Measurements from ENCODE around the gene NGF. TPM values are rescaled to one million over a fixed set of nuclear protein-coding genes. Genes with fewer than 3 reads are reported as not detected.

Gene NGF
- total and polyA plus RNA-seq, 9 donors, result 1.2 to 5.8 (median 2.4) TPM

GRCh38 chr1:115286431-115287205, 51.4 kb downstream of the NGF start:
- no peaks in the 10 kb centered on the region for H3K36me3 ChIP-seq (ENCODE audit: control insufficient read depth, insufficient read depth, low read length)
- H3K9me3 ChIP-seq (replicated peaks; ENCODE audit: control insufficient read depth, low read depth, low read length), result no peaks in the 10 kb centered on the region
- H3K4me1 ChIP-seq (ENCODE audit: control insufficient read depth, insufficient read depth, low read length), result peaks cover 21% of the 10 kb centered on the region
- DNase-seq, result no peak
- no peaks in the 10 kb centered on the region for H3K27me3 ChIP-seq (ENCODE audit: control insufficient read depth, insufficient read depth, low read length)
- H3K27ac ChIP-seq (ENCODE audit: low read length), result no peak overlapping the region
- H3K4me3 ChIP-seq (ENCODE audit: low read length), result no peak overlapping the region
- WGBS (ENCODE audit: insufficient coverage), result 90% methylated on average over 28 of the region's 30 CpGs

GRCh38 chr1:115284209-115284608, 53.8 kb downstream of the NGF start:
- H3K9me3 ChIP-seq (replicated peaks; ENCODE audit: control insufficient read depth, low read depth, low read length), result no peaks in the 10 kb centered on the region
- H3K4me1 ChIP-seq (ENCODE audit: control insufficient read depth, insufficient read depth, low read length), result peaks cover 35% of the 10 kb centered on the region
- H3K36me3 ChIP-seq (ENCODE audit: control insufficient read depth, insufficient read depth, low read length), result no peaks in the 10 kb centered on the region
- H3K27me3 ChIP-seq (ENCODE audit: control insufficient read depth, insufficient read depth, low read length), result no peaks in the 10 kb centered on the region
- peak; percentile 66 for DNase-seq
- 61% methylated on average over 6 of the region's 6 CpGs for WGBS (ENCODE audit: insufficient coverage)
- H3K27ac ChIP-seq (ENCODE audit: low read length), result peak overlapping the region; percentile 21
- H3K4me3 ChIP-seq (ENCODE audit: low read length), result no peak overlapping the region

GRCh38 chr1:115283681-115284146, 54.3 kb downstream of the NGF start:
- Histone ChIP-seq H3K36me3 (ENCODE audit: control insufficient read depth, insufficient read depth, low read length) (no peaks in the 10 kb centered on the region), H3K9me3 (replicated peaks; ENCODE audit: control insufficient read depth, low read depth, low read length) (no peaks in the 10 kb centered on the region), H3K4me1 (ENCODE audit: control insufficient read depth, insufficient read depth, low read length) (peaks cover 35% of the 10 kb centered on the region), H3K27me3 (ENCODE audit: control insufficient read depth, insufficient read depth, low read length) (no peaks in the 10 kb centered on the region), H3K27ac (ENCODE audit: low read length) (peak overlapping the region; percentile 64), H3K4me3 (ENCODE audit: low read length) (no peak overlapping the region)
- DNase-seq, result no peak
- WGBS (ENCODE audit: insufficient coverage), result 68% methylated on average over 5 of the region's 20 CpGs

GRCh38 chr1:115283249-115283648, 54.8 kb downstream of the NGF start:
- H3K36me3 ChIP-seq (ENCODE audit: control insufficient read depth, insufficient read depth, low read length), result no peaks in the 10 kb centered on the region
- H3K9me3 ChIP-seq (replicated peaks; ENCODE audit: control insufficient read depth, low read depth, low read length), result no peaks in the 10 kb centered on the region
- H3K4me3 ChIP-seq (ENCODE audit: low read length), result no peak overlapping the region
- peak overlapping the region; percentile 64 for H3K27ac ChIP-seq (ENCODE audit: low read length)
- H3K4me1 ChIP-seq (ENCODE audit: control insufficient read depth, insufficient read depth, low read length), result peaks cover 35% of the 10 kb centered on the region
- 84% methylated on average over 13 of the region's 13 CpGs for WGBS (ENCODE audit: insufficient coverage)
- no peaks in the 10 kb centered on the region for H3K27me3 ChIP-seq (ENCODE audit: control insufficient read depth, insufficient read depth, low read length)
- DNase-seq, result no peak

DNA sequence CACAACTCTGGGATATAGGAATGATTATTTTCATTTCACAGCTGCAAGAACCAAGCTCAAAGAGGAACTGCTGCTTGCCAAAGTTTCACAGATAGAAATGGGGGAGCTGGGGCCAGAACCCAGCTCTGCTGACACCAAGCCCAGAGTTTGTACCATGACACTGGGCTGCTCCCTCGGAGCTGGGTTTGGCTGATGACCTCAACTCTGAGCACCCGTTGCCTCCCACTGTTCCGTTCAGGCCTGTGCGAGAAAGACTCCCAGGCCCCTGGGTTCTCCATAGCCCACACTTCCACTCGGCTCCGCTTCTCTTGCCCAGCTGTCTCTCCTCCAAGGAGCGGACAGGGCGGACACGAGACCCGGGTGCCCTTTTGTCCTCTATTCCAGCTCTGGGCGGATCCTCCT, 55.2 kb downstream of the NGF start:
- 23% methylated on average over 4 of the region's 11 CpGs for WGBS (ENCODE audit: insufficient coverage)
- Histone ChIP-seq H3K4me1 (ENCODE audit: control insufficient read depth, insufficient read depth, low read length) (peaks cover 35% of the 10 kb centered on the region), H3K27ac (ENCODE audit: low read length) (peak overlapping the region; percentile 64), H3K4me3 (ENCODE audit: low read length) (no peak overlapping the region), H3K9me3 (replicated peaks; ENCODE audit: control insufficient read depth, low read depth, low read length) (no peaks in the 10 kb centered on the region), H3K27me3 (ENCODE audit: control insufficient read depth, insufficient read depth, low read length) (no peaks in the 10 kb centered on the region), H3K36me3 (ENCODE audit: control insufficient read depth, insufficient read depth, low read length) (no peaks in the 10 kb centered on the region)
- peak; percentile 88 for DNase-seq

- Histone ChIP-seq H3K9me3 (replicated peaks; ENCODE audit: control insufficient read depth, low read depth, low read length) (peaks cover 8% of the 10 kb centered on the region), H3K4me3 (ENCODE audit: low read length) (no peak overlapping the region), H3K4me1 (ENCODE audit: control insufficient read depth, insufficient read depth, low read length) (peaks cover 35% of the 10 kb centered on the region), H3K36me3 (ENCODE audit: control insufficient read depth, insufficient read depth, low read length) (no peaks in the 10 kb centered on the region), H3K27ac (ENCODE audit: low read length) (no peak overlapping the region), H3K27me3 (ENCODE audit: control insufficient read depth, insufficient read depth, low read length) (no peaks in the 10 kb centered on the region)
- 100% methylated on average over 1 of the region's 2 CpGs for WGBS (ENCODE audit: insufficient coverage)
- no peak for DNase-seq
Measured at GRCh38 chr1:115281143-115281542, 56.9 kb downstream of the NGF start.

GRCh38 chr1:115280064-115280463, 58.0 kb downstream of the NGF start:
- peaks cover 8% of the 10 kb centered on the region for H3K9me3 ChIP-seq (replicated peaks; ENCODE audit: control insufficient read depth, low read depth, low read length)
- no peaks in the 10 kb centered on the region for H3K27me3 ChIP-seq (ENCODE audit: control insufficient read depth, insufficient read depth, low read length)
- H3K4me3 ChIP-seq (ENCODE audit: low read length), result no peak overlapping the region
- DNase-seq, result peak; percentile 88
- H3K4me1 ChIP-seq (ENCODE audit: control insufficient read depth, insufficient read depth, low read length), result peaks cover 29% of the 10 kb centered on the region
- peak overlapping the region; percentile 51 for H3K27ac ChIP-seq (ENCODE audit: low read length)
- H3K36me3 ChIP-seq (ENCODE audit: control insufficient read depth, insufficient read depth, low read length), result no peaks in the 10 kb centered on the region
- 30% methylated on average over 2 of the region's 8 CpGs for WGBS (ENCODE audit: insufficient coverage)

DNA sequence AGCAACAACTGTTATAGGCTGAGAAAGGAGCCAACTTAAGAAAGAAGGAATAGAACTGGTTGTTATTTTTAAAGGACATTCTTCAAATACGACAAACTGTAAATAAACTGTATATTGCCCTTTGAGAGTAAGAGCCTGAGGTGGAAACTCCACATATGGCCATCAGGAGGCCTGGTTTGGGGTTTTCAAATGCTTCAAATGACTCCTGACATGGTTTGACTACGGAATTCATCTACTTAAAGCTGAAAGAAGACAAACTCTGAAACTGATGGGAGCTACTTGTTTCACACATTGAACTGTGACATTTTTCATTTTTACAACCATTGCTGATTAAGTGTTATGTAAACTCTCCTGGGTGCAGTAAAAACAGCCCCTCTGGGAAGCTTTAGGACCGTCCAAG, 59.8 kb downstream of the NGF start:
- no peak for DNase-seq
- H3K27me3 ChIP-seq (ENCODE audit: control insufficient read depth, insufficient read depth, low read length), result no peaks in the 10 kb centered on the region
- H3K4me1 ChIP-seq (ENCODE audit: control insufficient read depth, insufficient read depth, low read length), result peaks cover 20% of the 10 kb centered on the region
- no peaks in the 10 kb centered on the region for H3K36me3 ChIP-seq (ENCODE audit: control insufficient read depth, insufficient read depth, low read length)
- no peak overlapping the region for H3K27ac ChIP-seq (ENCODE audit: low read length)
- peaks cover 8% of the 10 kb centered on the region for H3K9me3 ChIP-seq (replicated peaks; ENCODE audit: control insufficient read depth, low read depth, low read length)
- WGBS (ENCODE audit: insufficient coverage), result 80% methylated on average over 1 of the region's 3 CpGs
- no peak overlapping the region for H3K4me3 ChIP-seq (ENCODE audit: low read length)

DNA sequence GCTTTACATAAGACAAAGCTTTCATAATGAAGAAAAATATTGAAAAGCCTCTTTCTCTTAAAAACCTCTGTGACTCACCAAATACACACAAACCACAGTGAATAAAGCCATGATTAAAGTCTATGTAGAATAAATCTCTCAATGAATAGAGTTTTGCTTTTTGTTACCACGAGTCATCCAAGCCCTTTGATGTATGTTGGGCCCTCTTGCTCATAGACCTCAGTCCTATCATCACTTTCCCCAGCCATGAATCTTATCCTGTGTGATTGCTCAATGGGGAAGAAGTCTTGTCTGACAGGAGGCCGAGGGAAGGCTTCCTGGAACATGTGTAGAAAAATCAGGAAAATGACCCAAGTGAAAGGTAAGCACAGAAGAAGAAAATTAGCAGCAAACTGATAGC, 60.8 kb downstream of the NGF start:
- peaks cover 15% of the 10 kb centered on the region for H3K4me1 ChIP-seq (ENCODE audit: control insufficient read depth, insufficient read depth, low read length)
- no peaks in the 10 kb centered on the region for H3K27me3 ChIP-seq (ENCODE audit: control insufficient read depth, insufficient read depth, low read length)
- 30% methylated on average over 1 of the region's 2 CpGs for WGBS (ENCODE audit: insufficient coverage)
- no peak overlapping the region for H3K27ac ChIP-seq (ENCODE audit: low read length)
- H3K36me3 ChIP-seq (ENCODE audit: control insufficient read depth, insufficient read depth, low read length), result no peaks in the 10 kb centered on the region
- DNase-seq, result peak; percentile 42
- no peak overlapping the region for H3K4me3 ChIP-seq (ENCODE audit: low read length)
- peaks cover 8% of the 10 kb centered on the region for H3K9me3 ChIP-seq (replicated peaks; ENCODE audit: control insufficient read depth, low read depth, low read length)

DNA sequence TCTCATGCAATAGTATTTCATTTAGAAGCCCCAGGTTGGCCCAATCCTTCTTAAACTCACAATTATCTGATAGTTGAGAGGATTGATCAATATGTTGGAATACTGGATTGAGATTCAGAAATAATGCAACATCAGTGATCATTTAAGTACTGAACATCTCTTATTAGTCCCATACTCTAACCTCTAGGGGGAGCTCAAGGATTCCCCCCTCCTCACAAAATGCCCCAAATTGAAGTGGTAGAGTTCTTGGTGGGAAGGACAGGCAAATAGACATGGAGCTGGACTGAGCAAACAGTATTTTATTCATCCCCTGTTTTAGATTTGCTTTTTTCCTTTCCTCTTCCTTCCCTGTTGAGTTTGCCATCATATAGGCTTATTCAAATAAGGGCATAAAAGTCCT, 62.8 kb downstream of the NGF start:
- Histone ChIP-seq H3K4me3 (ENCODE audit: low read length) (no peak overlapping the region), H3K27ac (ENCODE audit: low read length) (no peak overlapping the region), H3K36me3 (ENCODE audit: control insufficient read depth, insufficient read depth, low read length) (no peaks in the 10 kb centered on the region), H3K9me3 (replicated peaks; ENCODE audit: control insufficient read depth, low read depth, low read length) (peaks cover 8% of the 10 kb centered on the region), H3K27me3 (ENCODE audit: control insufficient read depth, insufficient read depth, low read length) (no peaks in the 10 kb centered on the region), H3K4me1 (ENCODE audit: control insufficient read depth, insufficient read depth, low read length) (peaks cover 9% of the 10 kb centered on the region)
- no peak for DNase-seq

Measured in muscle of leg (tissue), 11 donors.